ENCODE measurements around the gene KLHL10. TPM values are rescaled to one million over a fixed set of nuclear protein-coding genes. Genes with fewer than 3 reads are reported as not detected.
"Not testable (repeated sequence)": the region's sequence is repeated elsewhere in the genome, so short reads cannot be mapped to it uniquely, and the experiment has no call there.

Gene KLHL10
- total RNA-seq, 3 donors from 2014 or later (not counting 1 experiment from before 2014, with no cell fraction given): not detected

DNA sequence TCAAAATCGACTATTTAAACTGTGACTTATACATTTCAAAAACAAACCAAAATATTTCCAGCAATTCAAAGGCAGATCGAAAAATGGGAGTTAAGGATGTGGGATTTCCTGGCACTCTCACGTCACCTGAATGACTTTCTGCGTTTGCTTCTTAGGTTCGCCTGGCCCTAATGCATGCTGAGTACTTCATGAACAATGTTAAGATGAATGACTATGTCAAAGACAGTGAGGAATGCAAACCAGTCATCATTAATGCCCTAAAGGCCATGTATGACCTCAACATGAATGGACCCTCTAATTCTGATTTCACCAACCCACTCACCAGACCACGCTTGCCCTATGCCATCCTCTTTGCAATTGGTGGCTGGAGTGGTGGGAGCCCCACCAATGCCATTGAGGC, 7.3 kb downstream of the KLHL10 start:
- no peaks in the 10 kb centered on the region for H3K27me3 ChIP-seq (ENCODE audit: control insufficient read depth, insufficient read depth, low read length)
- no peaks in the 10 kb centered on the region for H3K36me3 Mint-ChIP-seq
- H3K4me3 Mint-ChIP-seq: no peak overlapping the region
- peaks cover 6 to 15% of the 10 kb centered on the region in 2 donors for H3K4me1 Mint-ChIP-seq
- no peak overlapping the region for H3K27ac Mint-ChIP-seq
- peaks cover 4% of the 10 kb centered on the region for H3K36me3 ChIP-seq (ENCODE audit: control insufficient read depth, insufficient read depth, low read length)
- TF ChIP-seq, protein P1, sequence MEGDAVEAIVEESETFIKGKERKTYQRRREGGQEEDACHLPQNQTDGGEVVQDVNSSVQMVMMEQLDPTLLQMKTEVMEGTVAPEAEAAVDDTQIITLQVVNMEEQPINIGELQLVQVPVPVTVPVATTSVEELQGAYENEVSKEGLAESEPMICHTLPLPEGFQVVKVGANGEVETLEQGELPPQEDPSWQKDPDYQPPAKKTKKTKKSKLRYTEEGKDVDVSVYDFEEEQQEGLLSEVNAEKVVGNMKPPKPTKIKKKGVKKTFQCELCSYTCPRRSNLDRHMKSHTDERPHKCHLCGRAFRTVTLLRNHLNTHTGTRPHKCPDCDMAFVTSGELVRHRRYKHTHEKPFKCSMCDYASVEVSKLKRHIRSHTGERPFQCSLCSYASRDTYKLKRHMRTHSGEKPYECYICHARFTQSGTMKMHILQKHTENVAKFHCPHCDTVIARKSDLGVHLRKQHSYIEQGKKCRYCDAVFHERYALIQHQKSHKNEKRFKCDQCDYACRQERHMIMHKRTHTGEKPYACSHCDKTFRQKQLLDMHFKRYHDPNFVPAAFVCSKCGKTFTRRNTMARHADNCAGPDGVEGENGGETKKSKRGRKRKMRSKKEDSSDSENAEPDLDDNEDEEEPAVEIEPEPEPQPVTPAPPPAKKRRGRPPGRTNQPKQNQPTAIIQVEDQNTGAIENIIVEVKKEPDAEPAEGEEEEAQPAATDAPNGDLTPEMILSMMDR (IDR thresholded peaks at IDR 0.05): no peak
- intact Hi-C loops (cut with micrococcal nuclease): no loop called here
- no peak overlapping the region for H3K27ac ChIP-seq (ENCODE audit: low read length)
- H3K27me3 Mint-ChIP-seq (ENCODE audit: low read depth in 2 of 2): no peaks in the 10 kb centered on the region
- ATAC-seq (no peak), DNase-seq (no peak)
- no peaks in the 10 kb centered on the region for H3K9me3 Mint-ChIP-seq
- 97% methylated on average over 5 of the region's 6 CpGs for WGBS (ENCODE audit: insufficient coverage)
- no peak overlapping the region for H3K4me3 ChIP-seq (ENCODE audit: low read length)
- H3K4me1 ChIP-seq (ENCODE audit: control insufficient read depth, insufficient read depth, low read length): no peaks in the 10 kb centered on the region
- H3K9me3 ChIP-seq (ENCODE audit: control insufficient read depth, insufficient read depth, low read length): no peaks in the 10 kb centered on the region

DNA sequence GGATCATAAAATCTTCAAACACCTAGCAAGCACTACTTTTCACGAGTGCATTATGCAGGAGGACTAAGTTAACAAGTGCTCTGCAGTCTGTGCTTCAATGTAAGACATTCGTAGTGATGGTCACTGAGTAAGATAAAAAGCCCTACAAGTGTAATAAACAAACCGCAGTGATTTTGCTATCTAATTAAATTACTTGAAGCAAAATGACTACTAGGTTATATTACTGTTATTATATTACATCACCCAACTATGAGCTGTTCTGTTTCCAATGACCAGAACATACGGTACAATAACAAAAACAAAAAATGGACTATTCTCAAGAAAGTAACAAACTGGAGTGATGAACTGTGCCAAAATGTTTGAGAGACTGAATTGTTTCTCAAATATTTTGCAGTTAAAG, 11.2 kb downstream of the KLHL10 start:
- H3K4me1 ChIP-seq (ENCODE audit: control insufficient read depth, insufficient read depth, low read length): no peaks in the 10 kb centered on the region
- H3K36me3 ChIP-seq (ENCODE audit: control insufficient read depth, insufficient read depth, low read length): peaks cover 11% of the 10 kb centered on the region
- H3K27me3 ChIP-seq (ENCODE audit: control insufficient read depth, insufficient read depth, low read length): no peaks in the 10 kb centered on the region
- H3K27me3 Mint-ChIP-seq (ENCODE audit: low read depth in 2 of 2): no peaks in the 10 kb centered on the region
- TF ChIP-seq, protein P1 (IDR thresholded peaks at IDR 0.05): no peak
- no peak overlapping the region for H3K27ac ChIP-seq (ENCODE audit: low read length)
- H3K9me3 ChIP-seq (ENCODE audit: control insufficient read depth, insufficient read depth, low read length): no peaks in the 10 kb centered on the region
- H3K4me3 Mint-ChIP-seq: no peak overlapping the region
- no peak for ATAC-seq
- H3K4me1 Mint-ChIP-seq: peaks cover 9 to 26% of the 10 kb centered on the region in 2 donors
- H3K4me3 ChIP-seq (ENCODE audit: low read length): no peak overlapping the region
- intact Hi-C loops (cut with micrococcal nuclease): no loop called here
- no peaks in the 10 kb centered on the region for H3K36me3 Mint-ChIP-seq
- DNase-seq: no peak
- H3K27ac Mint-ChIP-seq: no peak overlapping the region
- no peaks in the 10 kb centered on the region for H3K9me3 Mint-ChIP-seq
- 98% methylated on average over 2 of the region's 4 CpGs for WGBS (ENCODE audit: insufficient coverage)

DNA sequence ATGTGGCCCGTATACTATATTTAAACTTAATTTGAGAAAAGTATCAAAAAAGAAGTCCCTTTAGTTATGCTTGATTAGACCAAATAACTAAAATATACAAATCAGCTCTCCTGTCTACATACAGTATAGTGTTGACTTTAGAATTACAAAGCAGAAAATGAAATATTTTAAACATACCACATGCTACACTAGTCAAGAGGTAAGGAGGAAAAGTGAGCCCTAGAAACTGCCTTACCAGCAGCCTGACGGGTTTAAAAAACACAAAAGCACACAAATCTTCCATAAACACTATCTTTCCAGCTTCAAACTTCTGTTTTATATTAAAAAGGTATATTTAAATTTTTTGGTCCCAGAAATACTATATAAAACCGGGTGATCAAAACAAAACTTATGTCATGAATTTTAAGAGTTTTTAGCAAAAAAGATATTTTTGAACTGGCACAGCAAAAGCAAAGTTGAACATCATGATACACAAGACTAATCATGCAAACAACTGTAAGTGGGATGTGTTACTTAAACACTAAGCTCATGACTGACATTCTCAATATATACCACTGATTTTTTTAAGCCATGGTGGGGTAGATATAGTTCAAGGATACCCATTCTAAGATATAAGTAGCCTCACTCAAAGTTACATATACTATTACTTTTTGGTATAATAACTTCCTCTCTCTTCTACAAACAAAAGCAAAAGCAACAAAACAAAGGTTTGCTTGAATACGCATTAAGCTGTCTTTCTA, 11.8 kb downstream of the KLHL10 start:
- no peaks in the 10 kb centered on the region for H3K36me3 Mint-ChIP-seq
- TF ChIP-seq, protein P1 (IDR thresholded peaks at IDR 0.05): no peak
- no peak overlapping the region for H3K27ac ChIP-seq (ENCODE audit: low read length)
- H3K4me3 ChIP-seq (ENCODE audit: low read length): no peak overlapping the region
- H3K27ac Mint-ChIP-seq: no peak overlapping the region
- ATAC-seq (no peak), DNase-seq (no peak)
- H3K36me3 ChIP-seq (ENCODE audit: control insufficient read depth, insufficient read depth, low read length): peaks cover 18% of the 10 kb centered on the region
- 90% methylated on average over 1 of the region's 4 CpGs for WGBS (ENCODE audit: insufficient coverage)
- peaks cover 13 to 26% of the 10 kb centered on the region in 2 donors for H3K4me1 Mint-ChIP-seq
- intact Hi-C loops (cut with micrococcal nuclease): no loop called here
- no peaks in the 10 kb centered on the region for H3K9me3 Mint-ChIP-seq
- no peaks in the 10 kb centered on the region for H3K4me1 ChIP-seq (ENCODE audit: control insufficient read depth, insufficient read depth, low read length)
- H3K4me3 Mint-ChIP-seq: no peak overlapping the region
- no peaks in the 10 kb centered on the region for H3K27me3 Mint-ChIP-seq (ENCODE audit: low read depth in 2 of 2)
- H3K27me3 ChIP-seq (ENCODE audit: control insufficient read depth, insufficient read depth, low read length): no peaks in the 10 kb centered on the region
- H3K9me3 ChIP-seq (ENCODE audit: control insufficient read depth, insufficient read depth, low read length): no peaks in the 10 kb centered on the region

DNA sequence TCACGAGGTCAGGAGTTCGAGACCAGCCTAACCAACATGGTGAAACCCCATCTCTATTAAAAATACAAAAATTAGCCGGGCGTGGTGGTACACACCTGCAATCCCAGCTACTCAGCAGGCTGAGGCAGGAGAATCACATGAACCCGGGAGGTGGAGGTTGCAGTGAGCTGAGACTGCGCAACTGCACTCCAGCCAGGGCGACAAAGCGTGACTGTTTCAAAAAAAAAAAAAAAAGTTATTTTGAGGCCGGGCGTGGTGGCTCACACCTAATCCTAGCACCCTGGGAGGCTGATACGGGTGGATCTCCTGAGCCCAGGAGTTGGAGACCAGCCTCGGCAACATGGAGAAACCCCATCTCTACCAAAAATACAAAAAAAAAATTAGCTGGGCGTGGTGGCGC, 13.8 kb downstream of the KLHL10 start:
- DNase-seq; H3K36me3 Mint-ChIP-seq; H3K4me3 ChIP-seq (ENCODE audit: low read length); H3K27ac ChIP-seq (ENCODE audit: low read length); ATAC-seq; intact Hi-C loops (cut with micrococcal nuclease); H3K9me3 Mint-ChIP-seq; H3K27me3 Mint-ChIP-seq (ENCODE audit: low read depth in 2 of 2); H3K9me3 ChIP-seq (ENCODE audit: control insufficient read depth, insufficient read depth, low read length); H3K4me3 Mint-ChIP-seq; H3K4me1 ChIP-seq (ENCODE audit: control insufficient read depth, insufficient read depth, low read length); H3K27me3 ChIP-seq (ENCODE audit: control insufficient read depth, insufficient read depth, low read length); H3K27ac Mint-ChIP-seq: not testable (repeated sequence)
- H3K36me3 ChIP-seq (ENCODE audit: control insufficient read depth, insufficient read depth, low read length): peaks cover 24% of the 10 kb centered on the region
- peaks cover 15 to 21% of the 10 kb centered on the region in 2 donors for H3K4me1 Mint-ChIP-seq
- WGBS (ENCODE audit: insufficient coverage): 88% methylated on average over 11 of the region's 14 CpGs

Data from natural killer cell (primary cell).